GM21786 (cell line): Measurements from ENCODE around the gene LUC7L3.
"Not testable (repeated sequence)": the region's sequence is repeated elsewhere in the genome, so short reads cannot be mapped to it uniquely, and the experiment has no call there.

Source experiments
- ATAC-seq: cut with Tn5 transposase; IDR thresholded peaks from one replicate; pipeline ENCODE4 v1.9.1; 2021; ENCODE audit not compliant: unreplicated experiment

LUC7L3 gene

DNA sequence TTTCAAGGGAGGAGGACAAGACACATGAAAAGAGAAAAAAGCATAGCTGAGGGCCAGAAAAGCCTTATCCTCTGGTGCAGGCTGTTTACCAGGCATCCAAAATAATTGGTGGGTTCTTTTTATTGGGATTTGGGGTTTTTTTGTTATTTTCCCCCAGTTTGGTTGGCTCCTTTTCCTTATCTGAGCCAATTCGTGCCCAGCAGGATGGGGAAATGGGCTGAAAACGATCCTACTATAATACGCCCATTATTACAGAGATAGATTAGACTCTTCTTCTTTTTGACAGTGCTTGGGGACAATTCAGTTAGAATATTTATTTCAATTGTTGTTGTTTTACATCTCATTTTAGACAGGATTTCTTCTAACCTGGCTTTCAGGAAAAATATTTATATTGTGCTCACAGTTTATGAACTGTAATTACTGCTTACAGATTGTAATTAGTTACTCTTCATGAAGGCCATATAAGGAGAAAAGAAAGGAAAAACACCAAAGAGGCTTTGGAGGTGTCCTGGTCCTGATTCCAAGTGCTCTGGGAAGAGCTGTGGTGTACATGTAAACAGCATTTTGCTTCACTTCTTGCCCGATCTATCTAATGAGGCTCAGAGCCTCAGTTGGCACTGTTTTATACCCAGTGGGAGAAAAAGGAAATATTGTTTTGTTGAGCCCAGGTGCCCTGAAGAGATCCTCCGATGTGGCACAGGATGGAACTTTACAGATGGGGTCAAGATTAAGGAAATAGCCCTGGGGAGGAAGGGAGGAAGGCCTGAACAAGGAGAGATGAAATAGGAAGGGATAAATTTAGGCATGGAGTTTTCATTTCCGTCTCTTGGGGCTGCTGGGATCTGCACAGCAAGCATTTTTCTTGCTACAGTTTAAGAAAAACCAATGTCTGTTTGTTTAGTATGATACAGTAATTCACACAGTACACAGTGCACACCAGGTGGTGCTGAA is 11.1 kb upstream of the LUC7L3 start:
- ATAC-seq = no peak

DNA sequence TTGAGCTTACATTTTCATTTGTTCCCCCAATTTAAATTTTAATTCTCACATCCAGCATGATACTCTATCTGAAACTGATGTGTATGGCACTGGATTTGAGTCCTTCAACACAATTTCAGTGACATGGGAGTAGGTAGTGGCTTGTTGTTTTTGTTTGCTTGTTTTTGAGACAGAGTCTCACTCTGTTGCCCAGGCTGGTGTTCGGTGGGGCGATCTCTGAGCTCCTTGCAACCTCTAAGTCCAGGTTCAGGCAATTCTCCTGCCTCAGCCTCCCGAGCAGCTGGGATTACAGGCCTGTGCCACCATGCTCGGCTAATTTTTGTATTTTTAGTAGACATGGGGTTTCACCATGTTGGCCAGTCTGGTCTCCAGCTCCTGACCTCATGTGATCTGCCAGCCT is 10.3 kb upstream of the LUC7L3 start:
- not testable (repeated sequence) for ATAC-seq

DNA sequence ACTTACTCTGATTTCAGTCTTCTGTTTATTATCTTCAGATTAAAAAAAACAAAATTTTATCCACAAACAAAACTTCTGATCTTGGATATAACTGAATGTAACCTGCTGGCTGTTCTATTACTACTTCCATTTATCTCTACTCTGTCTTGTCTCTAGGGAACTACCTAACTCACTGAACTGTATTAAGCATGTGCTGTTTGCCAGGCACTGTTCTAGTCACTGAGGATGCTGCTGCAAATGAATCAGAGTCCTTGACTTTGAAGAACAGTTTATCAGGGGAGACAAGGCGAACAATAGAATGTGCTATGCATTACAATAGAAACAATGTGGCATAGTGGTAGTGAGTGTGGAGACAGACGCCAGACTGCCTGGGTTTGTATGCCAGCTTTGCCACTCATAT is 9.4 kb upstream of the LUC7L3 start:
- no peak for ATAC-seq

DNA sequence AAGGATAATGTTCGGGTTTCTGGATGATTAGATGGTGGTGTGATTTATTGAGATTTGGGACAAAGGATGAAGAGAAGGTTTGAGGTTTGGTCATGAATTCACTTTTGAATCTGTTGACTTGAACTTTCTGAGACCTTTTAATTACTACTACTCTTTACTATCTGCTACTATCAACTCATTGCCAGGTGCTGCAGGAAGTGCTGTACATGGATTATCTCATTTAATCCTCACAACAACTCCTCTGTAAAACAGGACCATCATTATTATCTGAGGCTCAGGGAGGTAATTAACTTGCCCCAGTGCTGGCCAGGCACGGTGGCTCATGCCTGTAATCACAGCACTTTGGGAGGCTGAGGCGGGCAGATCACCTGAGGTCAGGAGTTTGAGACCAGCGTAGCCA is 8.8 kb upstream of the LUC7L3 start:
- ATAC-seq = no peak

DNA sequence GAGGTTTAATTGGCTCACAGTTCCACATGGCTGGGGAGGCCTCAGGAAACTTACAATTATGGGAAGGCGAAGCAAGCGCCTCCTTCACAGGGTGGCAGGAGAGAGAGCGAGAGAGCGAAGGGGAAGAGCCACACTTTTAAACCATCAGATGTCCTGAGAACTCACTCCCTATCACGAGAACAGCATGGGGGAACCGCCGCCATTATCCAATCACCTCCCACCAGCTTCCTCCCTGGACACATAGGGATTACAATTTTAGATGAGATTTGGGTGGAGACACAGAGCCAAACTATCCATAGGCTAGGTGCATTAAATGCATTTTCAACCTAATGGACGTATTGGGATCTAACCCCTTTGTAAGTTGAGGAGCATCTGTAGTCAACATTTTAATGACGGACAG is 6.8 kb upstream of the LUC7L3 start:
- no peak for ATAC-seq

DNA sequence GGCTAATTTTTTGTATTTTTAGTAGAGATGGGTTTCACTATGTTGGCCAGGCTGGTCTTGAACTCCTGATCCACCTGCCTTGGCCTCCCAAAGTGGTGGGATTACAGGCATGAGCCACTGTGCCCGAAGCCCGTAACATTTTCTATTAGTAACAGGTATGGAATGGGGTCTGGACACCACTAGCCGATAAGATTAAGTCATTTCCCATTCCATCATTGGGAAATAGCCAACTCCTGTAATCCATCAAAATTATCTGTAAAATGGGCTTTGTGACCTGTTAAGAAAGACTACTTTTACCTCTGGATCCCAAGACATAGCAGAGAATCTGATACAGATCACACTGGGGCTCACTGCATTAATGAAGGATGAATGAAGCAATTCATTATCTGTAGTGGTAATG is 3.9 kb upstream of the LUC7L3 start:
- no peak for ATAC-seq

DNA sequence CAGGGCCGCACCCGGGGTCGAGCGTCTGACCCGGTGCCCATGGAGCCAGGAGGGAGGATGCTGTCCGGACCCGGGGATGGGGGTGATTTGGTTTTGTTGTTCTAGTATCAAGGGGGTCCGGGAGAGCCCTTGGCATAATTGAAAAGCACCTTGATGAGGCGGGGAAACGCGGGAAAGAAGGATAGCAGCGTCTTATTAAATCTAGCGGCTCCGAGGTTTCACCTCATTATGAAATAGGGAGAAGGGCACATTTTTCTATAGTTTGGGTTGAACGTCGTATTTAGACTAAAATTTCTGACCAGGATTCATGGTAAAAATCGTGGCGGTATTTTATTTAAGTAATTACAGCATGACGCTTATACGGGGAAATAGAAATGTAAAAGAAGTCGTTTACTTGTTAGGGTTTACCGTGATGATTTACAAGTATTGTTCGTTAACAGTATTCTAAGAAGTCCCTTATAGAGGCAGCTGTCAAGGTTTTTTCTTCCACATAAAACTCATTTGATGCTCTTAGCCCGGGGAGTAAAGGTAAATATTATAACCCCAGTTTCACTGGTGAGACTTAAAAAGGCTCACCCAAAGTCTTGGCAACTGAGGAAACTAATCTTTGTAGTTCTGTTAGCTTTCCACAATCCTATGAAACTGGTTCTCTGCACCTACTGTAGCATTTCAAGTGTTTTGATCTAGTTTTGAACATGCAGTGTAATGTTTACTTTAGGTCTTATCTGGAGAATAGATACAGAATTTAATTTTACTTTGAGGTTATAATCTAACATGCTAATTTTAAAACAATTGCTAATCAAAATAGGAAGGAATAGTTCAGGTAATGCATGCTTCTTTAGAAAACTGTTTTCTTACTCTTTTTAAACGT is 756 bp downstream of the LUC7L3 start:
- no peak for ATAC-seq

DNA sequence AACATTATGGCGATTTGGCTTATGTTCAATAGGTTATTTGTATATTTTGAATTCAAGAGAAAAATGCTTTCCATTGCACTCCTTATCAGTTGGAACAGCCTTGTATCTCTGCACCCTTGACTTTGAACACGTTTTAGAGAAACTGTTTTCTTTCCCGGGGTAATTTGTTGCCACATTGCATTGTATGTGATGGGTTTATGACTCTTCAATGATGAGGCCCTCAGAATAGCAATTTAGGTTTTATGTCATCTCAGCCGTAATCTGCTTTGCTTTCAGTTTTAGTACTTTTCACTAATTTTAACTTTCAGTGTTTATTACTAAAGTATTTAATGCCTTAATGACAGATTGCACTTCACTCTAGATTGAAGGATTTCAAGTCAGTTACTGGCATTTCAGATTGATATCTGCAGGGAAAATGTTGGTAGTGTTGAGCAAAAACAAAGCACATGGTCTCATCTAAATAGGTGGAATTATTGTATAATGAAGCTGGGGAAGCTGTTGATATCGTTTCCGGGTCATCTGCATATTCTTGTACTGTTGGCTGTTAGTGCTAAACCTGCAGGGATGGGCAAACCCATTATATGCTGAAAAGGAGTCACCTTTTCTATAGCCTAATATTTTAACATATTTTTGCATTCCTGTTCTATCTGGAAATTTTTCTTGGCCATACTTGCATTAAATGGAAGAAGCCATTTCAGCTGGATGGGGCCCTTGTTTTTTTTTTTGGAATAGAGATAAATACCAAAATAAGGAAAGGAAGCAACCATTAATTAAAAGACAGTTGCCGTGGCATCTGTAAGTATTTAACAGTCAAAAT is 2.0 kb downstream of the LUC7L3 start:
- ATAC-seq = no peak

DNA sequence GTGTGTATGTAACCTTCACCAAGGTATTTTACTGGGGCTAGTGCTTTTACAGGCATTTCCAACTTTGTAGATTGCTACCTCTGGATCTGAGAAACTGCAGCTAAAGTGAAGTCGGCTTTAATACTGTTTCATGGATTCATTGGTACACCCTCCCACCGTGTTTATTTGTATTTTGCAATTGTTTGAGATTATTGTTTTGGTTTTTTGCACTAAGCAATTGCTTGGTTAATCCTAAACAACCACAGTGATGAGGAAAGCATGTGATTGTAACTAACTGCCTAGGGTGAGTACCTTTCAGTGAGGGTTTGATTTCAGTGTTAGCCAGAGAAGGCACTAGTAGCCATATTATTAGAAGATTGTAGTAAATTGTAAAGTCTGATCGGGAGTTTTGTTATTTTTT is 3.3 kb downstream of the LUC7L3 start:
- no peak for ATAC-seq

DNA sequence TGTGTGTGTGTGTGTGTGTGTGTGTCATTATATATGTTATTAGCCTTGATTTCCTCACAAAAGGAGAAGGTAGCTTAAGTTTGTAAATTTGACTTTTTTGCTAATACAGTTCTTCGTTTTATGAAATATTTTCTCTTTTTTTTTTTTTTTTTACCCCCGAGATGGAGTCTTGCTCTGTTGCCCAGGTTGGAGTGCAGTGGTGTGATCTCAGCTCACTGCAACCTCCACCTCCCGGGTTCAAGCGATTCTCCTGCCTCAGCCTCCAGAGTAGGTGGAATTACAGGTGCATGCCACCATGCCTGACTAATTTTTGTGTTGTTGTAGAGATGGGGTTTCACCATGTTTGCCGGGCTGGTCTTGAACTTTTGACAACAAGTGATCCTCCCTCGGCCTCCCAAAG is 5.2 kb downstream of the LUC7L3 start:
- ATAC-seq = not testable (repeated sequence)

DNA sequence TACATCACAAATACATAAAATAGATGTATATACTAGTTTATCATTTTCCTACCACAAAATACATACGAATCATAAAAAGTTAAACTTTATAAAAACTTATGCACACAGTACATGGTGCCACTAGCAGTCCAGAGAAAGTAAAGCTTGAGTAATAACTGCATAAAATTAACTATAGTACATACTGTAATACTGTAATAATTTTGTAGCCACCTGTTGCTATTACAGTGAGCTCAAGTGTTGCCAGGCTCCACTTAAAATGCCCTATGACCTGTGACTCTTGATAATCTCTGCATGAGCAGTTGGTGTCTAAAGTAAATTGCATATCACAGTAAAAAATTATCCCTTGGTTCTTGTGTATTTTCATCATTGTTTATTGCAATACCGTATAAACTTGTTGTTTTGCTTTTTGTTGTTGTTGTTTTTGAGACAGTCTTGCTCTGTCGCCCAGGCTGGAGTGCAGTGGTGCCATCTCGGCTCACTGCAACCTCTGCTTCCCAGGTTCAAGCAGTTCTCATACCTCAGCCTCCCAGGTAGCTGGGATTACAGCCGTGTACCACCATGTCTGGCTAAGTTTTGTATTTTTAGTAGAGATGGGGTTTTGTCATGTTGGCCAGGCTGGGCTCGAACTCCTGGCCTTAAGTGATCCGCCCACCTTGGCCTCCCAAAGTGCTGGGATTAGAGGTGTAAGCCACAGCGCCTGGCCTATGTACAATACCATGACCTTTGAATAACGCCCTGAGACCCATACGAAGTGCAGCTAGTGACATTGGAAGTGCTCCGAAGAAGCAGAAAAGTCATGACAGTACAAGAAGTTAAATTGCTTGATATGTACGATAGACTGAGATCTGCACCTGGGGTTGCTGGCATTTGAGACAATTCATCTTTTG is 6.6 kb downstream of the LUC7L3 start:
- ATAC-seq = no peak

DNA sequence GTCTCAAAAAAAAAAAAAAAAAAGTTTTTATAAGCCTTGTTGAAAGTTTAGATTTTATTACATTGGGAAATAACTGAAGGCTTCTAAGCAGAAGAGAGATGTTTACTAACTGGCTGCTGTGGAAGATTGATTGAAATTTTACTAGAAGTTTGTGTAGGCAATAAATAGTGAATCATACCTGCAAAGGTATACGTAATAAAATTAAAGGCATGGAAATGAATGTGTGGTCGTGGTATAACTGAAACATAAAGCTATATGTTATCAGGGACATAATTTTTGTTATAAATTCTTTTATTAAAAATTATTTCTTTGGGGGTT is 8.7 kb downstream of the LUC7L3 start:
- no peak for ATAC-seq

DNA sequence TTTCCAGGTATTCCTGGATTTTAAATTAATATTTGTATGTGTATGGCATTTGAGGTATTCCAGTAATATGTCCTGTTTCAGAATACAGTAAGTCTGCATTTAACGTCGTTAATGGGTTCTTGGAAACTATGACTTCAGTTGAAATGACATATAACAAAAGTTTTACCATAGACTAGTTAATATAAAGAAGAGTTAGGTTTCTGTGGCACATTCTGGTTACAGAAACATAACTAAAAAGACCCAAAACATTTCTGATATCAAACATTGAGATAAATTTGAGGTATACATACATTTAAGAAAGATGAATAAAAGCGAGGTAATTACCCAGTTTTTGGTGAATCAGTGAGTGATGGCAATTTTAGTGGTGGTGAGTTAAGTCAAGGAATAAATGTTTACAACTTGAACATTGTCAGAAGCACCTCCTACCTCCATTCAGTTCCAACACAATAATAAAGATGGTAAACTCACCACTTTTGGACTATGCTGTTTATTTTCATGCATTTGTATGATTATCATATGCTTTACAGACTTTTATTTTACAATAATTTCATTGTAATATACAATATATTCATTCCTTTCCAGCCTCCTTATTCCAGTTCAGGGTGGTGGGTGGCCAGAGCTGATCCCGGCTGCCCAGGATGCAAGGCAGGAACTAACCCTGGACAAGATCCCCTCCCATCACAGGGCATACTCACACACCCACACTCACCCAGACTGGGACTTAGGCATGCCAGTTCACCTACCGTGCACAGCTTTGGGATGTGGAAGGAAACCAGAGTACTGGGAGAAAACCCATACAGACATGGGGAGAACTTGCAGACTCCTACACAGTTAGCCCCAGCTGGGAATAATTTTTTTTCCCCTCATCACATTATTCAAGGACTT is 9.7 kb downstream of the LUC7L3 start:
- no peak for ATAC-seq

DNA sequence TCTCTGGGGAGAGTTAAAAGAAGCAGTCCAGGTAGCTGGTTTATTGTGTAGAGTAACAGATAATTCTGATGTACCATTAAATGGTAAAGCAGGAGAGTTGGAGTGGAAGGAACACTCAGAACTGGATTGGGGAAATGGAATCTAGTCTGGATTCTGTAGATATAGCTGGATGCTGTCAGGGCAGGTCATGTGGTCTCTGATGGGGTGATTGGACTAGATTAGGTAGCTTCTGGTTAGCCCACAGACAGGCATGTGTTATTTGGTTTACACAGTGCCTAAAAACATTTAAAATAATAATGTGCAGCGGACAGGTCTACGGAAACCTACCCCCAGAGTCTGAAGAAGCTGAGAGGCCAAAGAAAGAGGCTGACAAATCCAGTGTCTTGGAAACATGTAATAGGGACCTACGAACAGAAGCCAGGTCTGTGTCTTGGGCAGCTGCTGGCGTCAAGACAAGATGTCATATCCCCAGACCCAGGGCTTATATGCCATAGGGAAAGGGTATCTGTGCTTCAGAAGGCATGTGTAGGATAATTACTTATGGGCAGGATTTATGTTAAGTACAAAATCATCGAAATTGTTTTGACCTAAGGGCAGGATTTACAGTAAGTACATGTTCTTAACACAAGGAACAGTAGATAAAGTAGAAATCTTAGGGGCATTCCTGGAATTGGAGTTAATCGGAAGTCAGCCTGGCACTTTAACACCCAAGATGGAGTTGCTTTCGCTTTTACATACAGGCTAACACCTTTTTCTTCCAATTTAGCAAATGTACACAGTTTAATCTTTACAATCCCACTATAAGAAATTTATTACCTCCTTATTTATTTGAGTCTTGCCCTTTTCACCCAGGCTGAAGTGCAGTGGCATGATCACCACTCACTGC is 12.4 kb downstream of the LUC7L3 start:
- ATAC-seq = no peak

DNA sequence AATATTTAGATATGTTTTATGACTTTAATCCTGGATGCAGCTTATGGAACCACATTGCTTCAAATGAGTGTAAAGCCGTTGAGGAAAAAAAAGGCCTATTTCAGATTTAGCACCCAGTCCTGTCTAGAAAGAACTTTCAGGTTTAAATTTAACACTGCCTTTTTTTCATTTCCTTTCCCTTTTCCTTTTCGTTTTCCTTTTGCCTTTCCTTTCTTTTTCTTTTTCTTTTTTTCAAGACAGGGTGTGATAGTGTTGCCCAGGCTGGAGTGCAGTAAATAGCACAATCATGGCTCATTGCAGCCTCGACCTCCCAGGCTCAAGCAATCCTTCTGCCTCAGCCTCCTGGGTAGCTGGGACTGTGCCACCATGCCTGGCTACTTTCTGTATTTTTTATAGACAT is 15.9 kb downstream of the LUC7L3 start:
- no peak for ATAC-seq

DNA sequence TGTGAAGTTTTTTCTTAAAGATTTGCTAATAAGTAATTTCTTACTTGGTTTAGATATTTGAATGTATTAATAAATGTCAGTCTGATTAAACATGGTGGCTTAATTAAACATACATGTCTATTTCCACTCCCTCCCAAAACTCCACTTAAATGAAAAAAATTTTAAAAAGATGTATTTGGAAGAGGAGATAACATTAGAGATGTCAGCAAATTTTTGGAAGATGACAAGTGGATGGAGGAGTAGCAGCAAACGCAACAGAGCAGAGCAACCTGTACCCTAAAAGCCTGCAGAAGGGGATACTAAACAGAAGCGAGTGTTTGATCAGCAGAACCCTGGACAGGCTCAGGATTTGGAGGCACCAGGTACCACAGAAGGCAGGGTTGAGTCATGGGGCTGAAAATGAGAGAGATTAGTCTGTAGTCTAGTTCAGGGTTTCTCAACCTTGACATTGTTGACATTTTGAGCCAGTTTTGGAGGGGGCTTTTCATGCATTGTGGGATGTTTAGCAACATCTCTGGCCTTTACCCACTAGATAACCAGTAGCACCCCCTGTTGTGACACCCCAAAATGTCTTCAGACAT is 17.8 kb downstream of the LUC7L3 start:
- ATAC-seq = no peak

DNA sequence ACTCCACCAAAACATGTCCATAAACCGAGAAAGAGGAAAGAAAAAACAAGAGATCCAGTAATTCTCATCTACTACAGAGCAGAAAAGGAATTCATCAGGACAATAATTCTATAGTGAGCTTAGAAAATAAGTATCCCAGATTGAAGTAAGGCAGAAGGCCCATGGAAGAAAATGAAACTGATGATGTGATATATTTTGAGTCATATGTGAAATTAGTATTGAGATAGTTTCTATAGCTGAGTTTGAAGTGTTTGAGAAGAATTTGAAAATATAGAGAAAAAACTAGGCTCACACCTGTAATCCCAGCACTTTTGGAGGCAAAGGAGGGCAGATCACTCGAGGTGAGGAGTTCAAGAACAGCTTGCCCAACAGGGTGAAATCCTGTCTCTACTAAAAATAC is 19.7 kb downstream of the LUC7L3 start:
- no peak for ATAC-seq

DNA sequence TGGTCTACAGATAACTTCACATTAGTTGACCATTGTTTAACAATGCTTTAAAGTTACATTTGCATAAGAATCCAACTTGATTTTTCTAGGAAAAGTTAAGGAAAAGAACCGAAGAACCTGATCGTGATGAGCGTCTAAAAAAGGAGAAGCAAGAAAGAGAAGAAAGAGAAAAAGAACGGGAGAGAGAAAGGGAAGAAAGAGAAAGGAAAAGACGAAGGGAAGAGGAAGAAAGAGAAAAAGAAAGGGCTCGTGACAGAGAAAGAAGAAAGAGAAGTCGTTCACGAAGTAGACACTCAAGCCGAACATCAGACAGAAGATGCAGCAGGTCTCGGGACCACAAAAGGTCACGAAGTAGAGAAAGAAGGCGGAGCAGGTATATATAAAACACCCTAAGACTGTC is 26.2 kb downstream of the LUC7L3 start:
- no peak for ATAC-seq
